ENCODE measurements around the gene FSTL4.

The FSTL4 gene

DNA sequence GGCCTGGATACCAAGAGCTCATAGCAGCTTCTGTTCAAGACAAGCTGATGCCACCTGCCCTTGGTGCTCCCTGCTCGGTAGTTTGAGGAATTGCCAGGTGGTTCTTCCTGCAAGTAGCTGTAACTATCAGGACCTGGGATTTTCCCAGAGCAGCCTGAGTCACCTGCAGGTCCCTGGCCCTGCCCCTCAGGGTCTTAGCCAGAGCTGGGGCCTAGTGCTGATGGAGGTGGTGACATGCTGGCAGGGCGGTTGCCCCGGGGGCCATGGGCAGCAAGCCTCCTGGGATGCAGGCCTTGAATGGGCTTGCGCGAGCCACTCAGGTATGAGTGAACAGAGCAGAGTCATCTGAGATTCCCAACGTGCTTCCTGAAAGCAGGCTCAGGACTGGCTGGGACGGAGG, 298.3 kb downstream of the FSTL4 start:
- DNase-seq: no peak

DNA sequence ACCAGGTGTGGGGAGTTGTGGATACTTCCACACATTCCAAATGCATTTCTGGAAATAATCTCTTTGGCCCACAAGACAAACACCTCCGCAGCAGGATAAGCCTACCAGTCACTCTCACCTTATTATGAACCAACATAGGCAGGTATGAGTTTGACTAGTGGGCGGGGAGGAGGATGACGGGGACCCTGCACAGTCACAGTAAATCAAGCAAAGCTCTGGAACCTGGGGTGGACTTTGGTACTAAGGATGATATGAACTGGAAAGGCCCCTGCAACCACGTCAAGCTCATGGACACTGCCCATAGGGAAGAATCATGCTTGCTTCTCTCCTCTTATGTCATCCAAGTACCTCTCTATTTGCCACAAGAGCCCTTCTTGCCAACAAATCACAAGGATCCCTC, 301.2 kb downstream of the FSTL4 start:
- DNase-seq: no peak

GRCh38 chr5:133309984-133310621, 302.2 kb downstream of the FSTL4 start:
- no peak for DNase-seq

DNA sequence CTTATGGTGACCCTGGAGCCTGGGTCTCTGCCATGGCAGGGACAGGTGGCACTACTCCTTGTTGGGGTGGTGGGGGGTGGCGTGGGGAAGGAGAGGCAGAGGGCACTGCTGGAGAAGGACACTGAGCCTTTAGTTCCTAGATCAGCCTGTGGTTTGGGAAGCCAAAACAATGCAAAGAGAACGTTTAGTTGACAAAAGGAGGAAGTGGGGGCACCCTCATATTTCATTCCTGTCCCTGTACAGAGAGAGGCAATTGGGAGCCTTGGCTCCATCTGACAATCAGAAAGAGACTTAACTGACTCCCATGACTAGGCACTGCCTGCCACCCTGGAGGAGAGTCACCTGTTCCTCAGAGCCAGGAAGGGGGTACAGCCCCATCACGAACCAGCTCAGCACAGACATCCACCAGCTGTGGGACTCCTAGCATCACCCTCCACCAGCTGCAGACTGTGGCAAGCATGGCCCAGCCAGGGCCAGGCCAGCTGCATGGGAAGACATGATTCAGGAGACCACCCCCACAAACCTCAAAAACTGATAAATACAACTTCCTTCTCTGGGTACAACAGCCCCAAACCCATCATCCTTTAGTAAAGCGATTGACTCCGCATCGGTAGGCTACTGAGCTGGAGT, 303.1 kb downstream of the FSTL4 start:
- no peak for DNase-seq

- DNase-seq: no peak
These were observed 305.1 kb downstream of the FSTL4 start for GRCh38 chr5:133307275-133307674.

- no peak for DNase-seq
These were observed 307.6 kb downstream of the FSTL4 start for GRCh38 chr5:133304707-133305216.

- DNase-seq: no peak
These were observed 308.2 kb downstream of the FSTL4 start for GRCh38 chr5:133304178-133304577.

GRCh38 chr5:133303298-133303697, 309.0 kb downstream of the FSTL4 start:
- DNase-seq: no peak

GRCh38 chr5:133299728-133300127, 312.6 kb downstream of the FSTL4 start:
- no peak for DNase-seq

- DNase-seq: no peak
These were observed 313.3 kb downstream of the FSTL4 start for GRCh38 chr5:133299021-133299420.

- no peak for DNase-seq
These were observed 313.9 kb downstream of the FSTL4 start for GRCh38 chr5:133298447-133298846.

DNA sequence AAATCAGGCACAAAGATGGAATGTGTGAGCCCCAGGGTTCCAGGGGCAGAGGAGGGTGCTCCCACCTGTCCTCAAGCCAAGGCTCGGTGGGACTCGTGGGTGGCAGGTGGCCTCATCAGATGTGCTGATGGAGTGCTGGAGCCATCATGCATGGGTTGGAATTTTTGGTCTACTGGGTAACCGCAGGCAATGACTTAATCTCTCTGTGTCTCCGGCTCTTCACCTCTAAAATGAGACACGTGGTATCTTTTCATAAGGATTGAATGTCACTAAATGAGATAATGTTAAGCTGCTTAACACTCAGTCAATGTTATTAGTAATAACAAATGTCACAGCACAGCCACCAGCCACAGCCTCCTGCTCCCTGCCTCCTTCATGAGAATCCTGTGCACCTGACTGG, 315.0 kb downstream of the FSTL4 start:
- DNase-seq: no peak

- no peak for DNase-seq
These were observed 315.7 kb downstream of the FSTL4 start for GRCh38 chr5:133296624-133297023.

DNA sequence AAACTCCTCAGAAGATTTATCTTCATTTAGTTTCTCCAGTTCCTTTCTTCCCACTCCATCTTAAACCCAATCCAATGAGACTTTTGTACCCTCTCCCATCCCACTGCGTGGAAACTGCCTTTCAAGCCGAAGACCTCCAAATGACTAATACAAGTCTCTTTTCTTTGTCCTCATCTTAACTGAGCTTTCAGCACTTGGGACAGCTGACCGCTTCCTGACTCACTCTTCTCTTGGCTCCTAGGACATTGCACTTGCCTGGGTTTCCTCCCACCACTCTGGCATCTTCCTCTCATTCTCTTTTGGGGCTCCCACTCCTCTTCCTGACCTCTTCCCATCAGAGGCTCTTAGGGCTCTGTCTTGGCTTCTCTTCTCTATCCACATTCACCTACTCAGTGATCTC, 316.8 kb downstream of the FSTL4 start:
- no peak for DNase-seq

DNA sequence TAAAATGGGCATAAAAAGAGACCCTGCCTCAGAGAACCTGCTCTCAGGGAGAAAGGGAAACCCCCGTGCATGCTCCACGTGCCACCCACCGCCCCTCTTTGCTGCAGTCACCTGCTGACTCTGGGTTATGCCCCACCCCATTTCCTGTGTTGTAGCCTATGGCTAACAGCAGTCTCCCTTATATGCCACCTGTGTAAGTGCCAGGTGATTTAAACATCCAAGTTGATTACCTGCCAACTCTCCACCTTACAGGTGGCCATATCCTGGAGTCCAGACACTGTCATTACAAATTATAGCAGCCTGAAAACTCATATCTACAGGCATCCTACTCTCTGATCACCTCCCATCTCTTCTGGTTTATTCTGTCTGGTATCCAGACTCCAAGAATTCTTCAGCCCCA, 318.0 kb downstream of the FSTL4 start:
- no peak for DNase-seq

DNA sequence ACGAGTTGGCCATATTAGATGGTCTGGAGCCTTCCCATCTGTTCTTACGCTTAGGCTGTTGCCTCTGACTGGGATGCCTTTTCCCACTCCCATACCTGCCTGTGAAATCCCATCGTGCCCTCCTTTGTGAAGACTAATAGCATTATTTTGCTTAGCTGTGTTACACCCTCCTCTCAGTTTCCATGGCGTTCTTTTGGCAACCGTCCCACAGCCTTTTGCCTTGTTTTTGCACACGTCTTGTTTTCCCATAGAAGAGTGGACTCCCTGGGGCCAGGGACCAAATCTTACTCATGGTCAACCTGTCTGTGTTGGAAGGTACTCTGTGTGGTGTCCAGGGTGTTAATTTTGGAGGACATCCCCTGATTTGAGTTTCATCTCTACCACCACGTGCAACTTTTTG, 318.4 kb downstream of the FSTL4 start:
- DNase-seq: no peak

GRCh38 chr5:133292300-133292699, 320.0 kb downstream of the FSTL4 start:
- no peak for DNase-seq

DNA sequence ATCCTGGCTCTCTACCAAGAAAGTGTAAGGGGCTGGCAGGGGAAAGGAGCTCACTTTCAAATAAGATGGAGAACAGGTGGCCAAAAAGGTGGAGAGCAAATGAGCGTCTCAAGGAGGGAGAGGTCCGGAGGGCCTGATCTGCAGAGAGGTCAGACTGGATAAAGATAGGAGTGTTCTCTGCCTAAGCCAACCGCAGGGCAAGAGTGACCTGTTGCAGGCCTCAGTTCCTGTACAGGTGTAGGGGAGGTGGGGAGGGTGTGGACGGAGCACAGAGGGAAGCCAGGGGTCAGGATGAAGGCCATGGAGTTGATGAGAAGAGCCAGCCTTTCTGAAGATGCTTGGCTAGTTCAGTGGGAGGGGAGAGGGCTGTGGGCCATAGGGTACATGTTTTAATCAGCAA, 320.8 kb downstream of the FSTL4 start:
- no peak for DNase-seq

DNA sequence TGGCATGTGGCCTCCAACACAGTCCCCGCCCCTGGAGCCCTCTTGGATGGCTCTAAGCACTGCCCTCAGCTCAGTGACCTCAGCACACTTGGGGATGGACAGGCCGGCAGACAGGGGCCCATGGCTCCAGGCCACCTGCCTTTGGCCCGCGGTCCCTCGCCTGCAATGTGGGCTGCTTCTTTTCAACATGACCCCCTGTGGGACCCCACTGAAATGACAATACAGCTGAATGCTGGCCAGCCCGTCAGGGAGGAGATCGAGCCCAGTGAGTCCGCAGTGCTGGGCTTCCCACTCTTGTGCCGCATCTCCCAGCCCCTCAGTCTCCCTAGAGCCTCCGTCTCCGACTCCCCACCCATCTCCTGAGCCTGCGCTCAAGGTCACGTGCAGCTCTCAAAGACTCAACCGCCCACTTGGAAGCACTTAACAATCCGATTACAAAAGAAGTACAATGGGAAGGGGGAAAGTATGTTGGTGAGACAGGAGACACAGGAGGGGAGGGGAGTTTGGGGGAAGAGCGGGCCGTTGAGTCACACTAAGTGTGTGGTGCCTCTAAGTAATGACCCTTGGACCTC, 321.6 kb downstream of the FSTL4 start:
- DNase-seq: no peak

DNA sequence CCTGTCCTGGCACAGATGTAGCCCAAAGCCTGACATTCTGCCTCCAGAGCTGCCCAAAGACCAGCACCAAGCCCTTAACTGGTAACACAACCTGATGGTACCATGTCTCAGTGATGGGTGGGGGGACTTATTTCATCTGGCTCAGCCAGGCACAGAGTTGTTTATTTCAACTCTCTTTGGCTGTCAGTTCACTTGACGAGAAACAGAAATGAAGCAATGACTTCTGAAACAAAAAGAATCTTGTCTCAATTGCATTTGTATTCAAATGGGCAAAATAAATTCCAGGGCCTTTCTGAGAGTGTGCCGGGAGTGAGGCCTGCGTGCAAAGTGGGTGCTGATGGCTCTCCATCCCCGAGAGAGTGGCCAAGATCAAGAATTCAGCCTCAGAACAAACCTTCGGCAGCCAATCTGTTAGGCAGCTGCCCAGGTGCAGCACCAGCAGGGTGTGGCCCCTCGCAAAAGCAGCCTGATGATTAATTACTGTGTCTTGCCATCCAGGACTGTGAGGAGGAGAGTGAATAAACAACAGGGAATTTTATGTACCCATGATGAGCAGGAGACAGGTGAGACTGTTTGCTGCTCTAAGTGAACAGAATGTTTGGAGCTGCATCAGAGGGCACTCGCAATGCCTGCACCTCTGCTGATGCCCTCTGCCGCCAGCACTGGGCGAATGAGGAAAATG, 322.5 kb downstream of the FSTL4 start:
- no peak for DNase-seq

GRCh38 chr5:133287500-133287899, 324.8 kb downstream of the FSTL4 start:
- peak; percentile 57 for DNase-seq

DNA sequence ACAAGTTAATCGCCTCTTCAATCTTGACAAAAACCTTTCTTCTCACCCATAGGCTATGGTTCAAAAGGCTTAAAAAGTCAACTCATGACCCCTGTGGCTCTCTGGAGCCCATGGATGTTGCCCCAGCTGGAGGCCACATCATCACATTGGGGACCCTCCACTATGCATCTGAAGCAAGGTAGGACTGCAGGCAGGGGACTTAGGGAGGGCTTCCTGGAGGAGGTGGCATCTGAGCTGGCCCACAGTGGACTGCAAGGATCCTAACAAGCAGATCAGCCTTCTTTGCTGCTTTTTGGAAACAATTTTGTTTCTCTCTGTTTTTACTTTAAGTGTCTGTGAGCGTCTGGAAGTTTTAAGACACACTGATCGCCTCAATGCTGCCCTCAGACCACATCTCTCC, 325.9 kb downstream of the FSTL4 start:
- DNase-seq: no peak

DNA sequence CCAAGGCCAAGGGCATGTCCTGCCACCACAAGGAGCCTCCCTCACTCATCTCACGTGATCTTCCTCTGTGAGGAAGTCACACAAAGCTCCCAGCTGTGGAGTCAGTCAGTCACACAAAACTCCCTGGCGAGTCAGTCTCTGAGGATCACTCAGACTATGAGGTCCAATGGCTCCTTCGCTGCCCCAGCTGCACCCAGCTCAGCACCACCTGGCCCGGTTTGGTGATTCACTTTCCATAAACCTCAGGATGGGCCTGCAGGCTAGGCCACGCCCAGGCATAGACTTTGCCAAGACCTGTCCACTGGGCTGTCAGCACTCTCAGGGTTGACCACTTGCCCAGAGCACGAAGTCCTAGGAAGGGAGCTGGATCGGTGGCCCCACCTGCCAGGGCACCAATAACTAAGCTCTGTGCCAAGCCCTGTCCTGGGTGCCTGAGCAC, 326.7 kb downstream of the FSTL4 start:
- no peak for DNase-seq

- no peak for DNase-seq
These were observed 328.0 kb downstream of the FSTL4 start for GRCh38 chr5:133284306-133284705.

All from activated CD8-positive, alpha-beta memory T cell treated with anti-CD3 and anti-CD28 coated beads, Interleukin-2, amount 50 U/mL, for 48 hours (primary cell).